HepG2 (cell line): ENCODE data around the gene CST11. TPM values are rescaled to one million over a fixed set of nuclear protein-coding genes. Genes with fewer than 3 reads are reported as not detected.

Experiments used
- ATAC-seq: fragments of 200-7000 bp; cut with Tn5 transposase; 3 replicates; pipeline ENCODE4 v1.9.1; 2020; ENCODE audit warnings: mild to moderate bottlenecking, moderate library complexity
- BruUV-seq: library from RNA; stranded (reverse); fragments of 400-500 nt; replicated peaks from 2 replicates; lab custom pipeline; 2021; lab: Mats Ljungman, UMichigan
- CTCF ChIA-PET: fragments of 300-600 bp; formaldehyde crosslinking; extraction: SDS; loops from one replicate; lab custom pipeline; 2021; ENCODE audit warnings: low total read pairs, inconsistent platforms, low intra/inter-chr PET ratio; lab: Yijun Ruan, JAX
- POLR2A ChIA-PET: fragments of 350-600 bp; sonication (Branson Sonifier 250); formaldehyde crosslinking; loops from one replicate; lab custom pipeline; 2020; ENCODE audit warnings: antibody characterized with exemption, inconsistent platforms; lab: Yijun Ruan, JAX
- DNase-seq: peaks from one replicate; pipeline ENCODE4 v3.0.0-alpha.2; 2015; ENCODE audit warnings: low spot score
- FAIRE-seq: peaks from 3 replicates; lab custom pipeline; 2011; peaks lifted over from hg19 to GRCh38; lab: Jason Lieb, UNC
- H2AFZ ChIP-seq: one replicate; pipeline ENCODE4 v1.6.1; 2011; ENCODE audit warnings: low read length, inconsistent platforms
- H3K27ac ChIP-seq: fragments of 300-600 bp; 3 replicates; pipeline ENCODE4 v1.8.0; 2011; ENCODE audit warnings: mixed run types, mild to moderate bottlenecking, mixed read lengths, low read length, inconsistent platforms; ENCODE audit not compliant: insufficient read depth; ENCODE audit errors: extremely low read length
- H3K27me3 ChIP-seq, 2 experiments: fragments of 200-600 bp in 1 of 2; 2 replicates in 1 of 2; 3 replicates in 1 of 2; pipeline versions ENCODE4 v1.6.0 to v1.8.0; 2011; ENCODE audit warnings: low read length in 2 of 2, mild to moderate bottlenecking in 2 of 2, moderate library complexity in 2 of 2, inconsistent platforms in 1 of 2; ENCODE audit not compliant: insufficient read depth in 2 of 2, control insufficient read depth in 1 of 2
- H3K36me3 ChIP-seq, 2 experiments: fragments of 200-600 bp in 1 of 2; replicated peaks in 1 of 2; 2 replicates in 1 of 2; 3 replicates in 1 of 2; pipeline versions ENCODE4 v1.5.1 to v1.8.0; 2011; ENCODE audit warnings: low read length in 2 of 2, inconsistent platforms in 1 of 2; ENCODE audit not compliant: insufficient read depth in 2 of 2, control insufficient read depth in 1 of 2
- H3K4me1 ChIP-seq: 2 replicates; pipeline ENCODE4 v1.5.1; 2012; ENCODE audit warnings: low read length, inconsistent platforms; ENCODE audit not compliant: insufficient read depth
- H3K4me2 ChIP-seq: 2 replicates; pipeline ENCODE4 v1.6.0; 2011; ENCODE audit warnings: low read depth, low read length, inconsistent platforms
- H3K4me3 ChIP-seq, 3 experiments: fragments of 200-600 bp in 1 of 3; sonication (generic), shearing (Covaris generic) in 1 of 3; replicated peaks in 1 of 3; 2 replicates each; pipeline ENCODE4 v1.5.1; 2011 to 2016; ENCODE audit warnings: low read length in 3 of 3, inconsistent platforms in 2 of 3, low read depth in 2 of 3, mild to moderate bottlenecking in 2 of 3, control low read depth in 1 of 3, mixed read lengths in 1 of 3; ENCODE audit not compliant: insufficient read depth in 1 of 3
- H3K79me2 ChIP-seq: one replicate; pipeline ENCODE4 v1.6.1; 2011; ENCODE audit warnings: low read length, inconsistent platforms; ENCODE audit not compliant: insufficient read depth
- H3K9ac ChIP-seq: 2 replicates; pipeline ENCODE4 v1.6.0; 2011; ENCODE audit warnings: mild to moderate bottlenecking, low read depth, low read length, inconsistent platforms; ENCODE audit not compliant: insufficient read depth
- H3K9me3 ChIP-seq: 2 replicates; pipeline ENCODE4 v1.5.1; 2012; ENCODE audit warnings: mild to moderate bottlenecking, low read length
- H4K20me1 ChIP-seq: 2 replicates; pipeline ENCODE4 v1.6.0; 2011; ENCODE audit warnings: inconsistent platforms, mild to moderate bottlenecking, low read length, moderate library complexity; ENCODE audit not compliant: insufficient read depth
- BHLHE40 ChIP-seq: IDR thresholded peaks from 2 replicates; pipeline ENCODE4 v1.6.1; 2011; ENCODE audit warnings: low read length, improper control_type of control experiment
- FOXO4 ChIP-seq: sonication (generic); formaldehyde crosslinking; conservative IDR thresholded peaks from 2 replicates; pipeline ENCODE4 v1.8.1; 2023; ENCODE audit warnings: missing genetic modification reagents
- GATAD2A ChIP-seq: IDR thresholded peaks from 2 replicates; pipeline ENCODE4 v1.6.1; 2016
- KDM3A ChIP-seq: IDR thresholded peaks from 2 replicates; pipeline ENCODE4 v1.6.1; 2018; ENCODE audit warnings: low read depth, missing compliant biosample characterization
- NR1H2 ChIP-seq: sonication (generic); formaldehyde crosslinking; IDR thresholded peaks from 2 replicates; pipeline ENCODE4 v1.8.1; 2022; ENCODE audit warnings: low read depth, missing genetic modification reagents, borderline replicate concordance
- SAFB2 ChIP-seq: sonication (generic); formaldehyde crosslinking; IDR thresholded peaks from 2 replicates; pipeline ENCODE4 v1.5.1; 2020; ENCODE audit warnings: missing genetic modification reagents, low read depth, mild to moderate bottlenecking, borderline replicate concordance
- ZBTB49 ChIP-seq: sonication (generic); formaldehyde crosslinking; IDR thresholded peaks from 2 replicates; pipeline ENCODE4 v1.4.0; 2020; ENCODE audit warnings: missing genetic modification reagents, borderline replicate concordance
- ZNF121 ChIP-seq: sonication (generic); formaldehyde crosslinking; IDR thresholded peaks from 2 replicates; pipeline ENCODE4 v1.5.0; 2020; ENCODE audit warnings: mild to moderate bottlenecking, missing genetic modification reagents
- ZNF326 ChIP-seq: sonication (generic); formaldehyde crosslinking; IDR thresholded peaks from 2 replicates; pipeline ENCODE4 v1.4.0; 2020; ENCODE audit warnings: missing genetic modification reagents, borderline replicate concordance
- ZNF703 ChIP-seq: sonication (generic); formaldehyde crosslinking; IDR thresholded peaks from 2 replicates; pipeline ENCODE4 v1.5.1; 2020; ENCODE audit warnings: missing genetic modification reagents, mild to moderate bottlenecking, moderate library complexity, borderline replicate concordance
- ZNF770 ChIP-seq: sonication (generic); formaldehyde crosslinking; IDR thresholded peaks from 2 replicates; pipeline ENCODE4 v1.5.0; 2020; ENCODE audit warnings: mild to moderate bottlenecking, missing genetic modification reagents
- WGBS: methylation state at CpG from one replicate; pipeline ENCODE4 v1.1.6; 2017; ENCODE audit warnings: low lambda C conversion rate; 5-methylcytosine and 5-hydroxymethylcytosine counted together
- in situ Hi-C: cut with HindIII; loops from 2 replicates; pipeline ENCODE4 v1.10.0; 2017; ENCODE audit warnings: low pct_unique_long_range_greater_than_20kb; ENCODE audit not compliant: extremely low pct_ligation_motif_present
- intact Hi-C: fragments of 100-400 bp; cut with micrococcal nuclease; formaldehyde crosslinking; loops from one replicate; pipeline ENCODE4 v1.10.0; 2022; ENCODE audit not compliant: unreplicated experiment
- polyA plus RNA-seq, 8 experiments: library from polyadenylated mRNA; depleted of rRNA in 3 of 8; stranded (reverse) in 7 of 8; unstranded in 1 of 8; fragments of >200 nt; fragmentation: Illumina TruSeq in 4 of 8; extraction: Trizol in 4 of 8; gene quantifications; 2 replicates each; pipeline versions ENCODE4 v1.2.1 to v1.2.3, GENCODE V29; 2011 to 2016; ENCODE audit warnings: low read depth in 4 of 8, missing spikeins in 1 of 8, mixed read lengths in 1 of 8; ENCODE audit not compliant: insufficient read depth in 1 of 8
- total RNA-seq, 5 experiments: library from RNA; depleted of rRNA; stranded (reverse); fragments of >200 nt; fragmentation: Illumina TruSeq; extraction: Trizol; gene quantifications; 2 replicates each; pipeline ENCODE4 v1.2.3, GENCODE V29; 2016; ENCODE audit warnings: low read depth in 1 of 5

The CST11 gene
- total and polyA plus RNA-seq, 2 of the 13 experiments (the other 11 are each of a cell fraction or from before 2014, with no cell fraction given): not detected

GRCh38 chr20:23438661-23439060, 14.0 kb downstream of the CST11 start:
- no peaks in the 10 kb centered on the region for H3K79me2 ChIP-seq
- intact Hi-C loops: no loop called here
- no peak for FAIRE-seq
- WGBS: 74% methylated on average over 5 of the region's 5 CpGs
- peaks cover 0 to 3% of the 10 kb centered on the region in 2 experiments; a peak in 1 of 5 replicates for H3K27me3 ChIP-seq
- H3K27ac ChIP-seq: no peak overlapping the region
- in situ Hi-C loops: no loop called here
- DNase-seq: no peak
- no peaks in the 10 kb centered on the region for H4K20me1 ChIP-seq
- CTCF ChIA-PET: no interaction called here
- no peak for ATAC-seq
- TF ChIP-seq ZNF326 (CRISPR knock-in tag) (no peak), KDM3A (CRISPR knock-in tag) (no peak), ZBTB49 (no peak), BHLHE40 (no peak)
- TF ChIP-seq, all 625 proteins: peak for 0
- no peaks in the 10 kb centered on the region for H3K36me3 ChIP-seq
- no peak overlapping the region for H3K9ac ChIP-seq
- POLR2A ChIA-PET: no interaction called here
- no peak overlapping the region for H2AFZ ChIP-seq
- no TSS peak for BruUV-seq
- H3K4me2 ChIP-seq: no peak overlapping the region
- H3K9me3 ChIP-seq: no peaks in the 10 kb centered on the region
- H3K4me1 ChIP-seq: peaks cover 39% of the 10 kb centered on the region
- H3K4me3 ChIP-seq: no peak overlapping the region

- DNase-seq: no peak
- BruUV-seq: no TSS peak
- H3K36me3 ChIP-seq: no peaks in the 10 kb centered on the region
- H2AFZ ChIP-seq: no peak overlapping the region
- ChIA-PET POLR2A (interaction anchor here (0.9 to 3.2 kb wide), 11 partner anchors 17 to 224 kb away, joined by 3 to 30 read pairs (median 6); partner anchors contain the start of genes CST3, GZF1, NAPB and NXT1), CTCF (no interaction called here)
- peaks cover 41% of the 10 kb centered on the region for H3K4me1 ChIP-seq
- ATAC-seq: no peak
- H3K27ac ChIP-seq: no peak overlapping the region
- in situ Hi-C loops: no loop called here
- FAIRE-seq: no peak
- no peaks in the 10 kb centered on the region for H3K9me3 ChIP-seq
- no peak overlapping the region for H3K4me3 ChIP-seq
- intact Hi-C loops: no loop called here
- H3K4me2 ChIP-seq: peak overlapping the region; percentile 96; the same call in 1 of the 2 replicates
- no peaks in the 10 kb centered on the region for H4K20me1 ChIP-seq
- no peaks in the 10 kb centered on the region; a peak in 1 of 5 replicates for H3K27me3 ChIP-seq
- 72% methylated on average over 9 of the region's 9 CpGs for WGBS
- no peaks in the 10 kb centered on the region for H3K79me2 ChIP-seq
- H3K9ac ChIP-seq: no peak overlapping the region
- TF ChIP-seq ZNF770 (CRISPR knock-in tag) (peak; percentile 68; the same call in 1 of the 2 replicates), GATAD2A (CRISPR knock-in tag) (no peak), SAFB2 (CRISPR knock-in tag) (no peak), ZNF121 (CRISPR knock-in tag) (0 out of 2 replicates have a peak, but pooled peaks have one; percentile 45), NR1H2 (no peak), ZNF703 (CRISPR knock-in tag) (0 out of 2 replicates have a peak, but pooled peaks have one; percentile 50), FOXO4 (CRISPR knock-in tag) (0 out of 2 replicates have a peak, but pooled peaks have one; percentile 79)
These were observed 15.4 kb downstream of the CST11 start for GRCh38 chr20:23437126-23437899.
